GM23338 (cell line): ENCODE data around the gene IL21R.
A peak's percentile ranks its signal among the peaks of the same experiment; 100 is the strongest.

Experiments
- CREB1 ChIP-seq: fragments of 250-450 bp; sonication (Bioruptor Pico); IDR thresholded peaks from 2 replicates; pipeline ENCODE4 v1.5.0; 2020; ENCODE audit warnings: low read depth, mild to moderate bottlenecking, moderate library complexity
- EZH2 ChIP-seq: fragments of 200-600 bp; sonication (generic); IDR thresholded peaks from one replicate; pipeline ENCODE4 v1.8.0; 2017; ENCODE audit warnings: antibody characterized with exemption, mild to moderate bottlenecking, low read depth; ENCODE audit not compliant: unreplicated experiment
- EZH2phosphoT487 ChIP-seq: fragments of 200-600 bp; sonication (generic); IDR thresholded peaks from one replicate; pipeline ENCODE4 v1.8.1; 2018; ENCODE audit warnings: antibody characterized with exemption; ENCODE audit not compliant: unreplicated experiment
- JUNB ChIP-seq: IDR thresholded peaks from one replicate; pipeline ENCODE4 v1.6.1; 2016; ENCODE audit warnings: antibody characterized with exemption; ENCODE audit not compliant: unreplicated experiment
- NANOG ChIP-seq: IDR thresholded peaks from 2 replicates; pipeline ENCODE4 v1.6.1; 2016; ENCODE audit warnings: antibody characterized with exemption, borderline replicate concordance
- POLR2AphosphoS5 ChIP-seq: IDR thresholded peaks from 2 replicates; pipeline ENCODE4 v1.6.1; 2016; ENCODE audit warnings: antibody characterized with exemption, low read depth
- REST ChIP-seq: IDR thresholded peaks from one replicate; pipeline ENCODE4 v1.6.1; 2018; ENCODE audit warnings: antibody characterized with exemption; ENCODE audit not compliant: unreplicated experiment
- STAT1 ChIP-seq: IDR thresholded peaks from one replicate; pipeline ENCODE4 v1.6.1; 2016; ENCODE audit warnings: antibody characterized with exemption; ENCODE audit not compliant: unreplicated experiment
- ZNF114 ChIP-seq: fragments of 250-450 bp; sonication (Bioruptor Pico); IDR thresholded peaks from 2 replicates; pipeline ENCODE4 v1.5.0; 2020; ENCODE audit warnings: mild to moderate bottlenecking, moderate library complexity
- ZNF462 ChIP-seq: fragments of 250-450 bp; sonication (Bioruptor Pico); IDR thresholded peaks from 2 replicates; pipeline ENCODE4 v1.5.0; 2020; ENCODE audit warnings: mild to moderate bottlenecking, moderate library complexity
- TF ChIP-seq, protein P1 (sequence below), 2 experiments: fragments of 200-600 bp in 1 of 2; sonication (generic) in 1 of 2; conservative IDR thresholded peaks; 2 replicates each; pipeline versions ENCODE4 v1.5.1 to v1.6.1; 2016 to 2017; ENCODE audit warnings: antibody characterized with exemption in 2 of 2, low read depth in 2 of 2, mild to moderate bottlenecking in 2 of 2, moderate library complexity in 1 of 2
- TF ChIP-seq, protein P2 (sequence below): IDR thresholded peaks from 2 replicates; pipeline ENCODE4 v1.6.1; 2016; ENCODE audit warnings: antibody characterized with exemption

DNA sequence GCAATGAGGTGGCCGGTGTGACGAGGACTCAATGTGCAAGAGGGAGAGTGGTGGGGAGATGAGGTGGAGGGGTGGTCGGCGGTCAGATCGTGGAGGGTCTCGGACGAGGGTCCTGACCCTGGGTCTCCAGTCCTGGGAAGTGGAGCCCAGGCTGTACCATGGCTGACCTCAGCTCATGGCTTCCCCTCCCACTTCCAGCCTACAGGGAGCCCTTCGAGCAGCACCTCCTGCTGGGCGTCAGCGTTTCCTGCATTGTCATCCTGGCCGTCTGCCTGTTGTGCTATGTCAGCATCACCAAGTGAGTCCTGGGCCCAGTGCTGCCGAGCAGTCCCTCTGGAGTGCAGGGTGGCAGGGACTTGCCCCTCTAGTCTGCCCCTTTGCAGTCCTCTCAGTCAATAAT is 46.4 kb upstream of the IL21R start:
- TF ChIP-seq, protein P1, sequence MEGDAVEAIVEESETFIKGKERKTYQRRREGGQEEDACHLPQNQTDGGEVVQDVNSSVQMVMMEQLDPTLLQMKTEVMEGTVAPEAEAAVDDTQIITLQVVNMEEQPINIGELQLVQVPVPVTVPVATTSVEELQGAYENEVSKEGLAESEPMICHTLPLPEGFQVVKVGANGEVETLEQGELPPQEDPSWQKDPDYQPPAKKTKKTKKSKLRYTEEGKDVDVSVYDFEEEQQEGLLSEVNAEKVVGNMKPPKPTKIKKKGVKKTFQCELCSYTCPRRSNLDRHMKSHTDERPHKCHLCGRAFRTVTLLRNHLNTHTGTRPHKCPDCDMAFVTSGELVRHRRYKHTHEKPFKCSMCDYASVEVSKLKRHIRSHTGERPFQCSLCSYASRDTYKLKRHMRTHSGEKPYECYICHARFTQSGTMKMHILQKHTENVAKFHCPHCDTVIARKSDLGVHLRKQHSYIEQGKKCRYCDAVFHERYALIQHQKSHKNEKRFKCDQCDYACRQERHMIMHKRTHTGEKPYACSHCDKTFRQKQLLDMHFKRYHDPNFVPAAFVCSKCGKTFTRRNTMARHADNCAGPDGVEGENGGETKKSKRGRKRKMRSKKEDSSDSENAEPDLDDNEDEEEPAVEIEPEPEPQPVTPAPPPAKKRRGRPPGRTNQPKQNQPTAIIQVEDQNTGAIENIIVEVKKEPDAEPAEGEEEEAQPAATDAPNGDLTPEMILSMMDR (conservative IDR thresholded peaks at IDR 0.05; ENCODE audit: low read depth in 2 of 2) = peak; percentile 60 to 85
- TF ChIP-seq POLR2AphosphoS5 = no peak
- TF ChIP-seq EZH2 = no peak
- no peak for TF ChIP-seq CREB1 (CRISPR knock-in tag)
- TF ChIP-seq ZNF114 (CRISPR knock-in tag) = no peak
- no peak for TF ChIP-seq EZH2phosphoT487
- no peak for TF ChIP-seq REST
- no peak for TF ChIP-seq NANOG
- no peak for TF ChIP-seq ZNF462
- TF ChIP-seq STAT1 = no peak
- TF ChIP-seq, protein P2, sequence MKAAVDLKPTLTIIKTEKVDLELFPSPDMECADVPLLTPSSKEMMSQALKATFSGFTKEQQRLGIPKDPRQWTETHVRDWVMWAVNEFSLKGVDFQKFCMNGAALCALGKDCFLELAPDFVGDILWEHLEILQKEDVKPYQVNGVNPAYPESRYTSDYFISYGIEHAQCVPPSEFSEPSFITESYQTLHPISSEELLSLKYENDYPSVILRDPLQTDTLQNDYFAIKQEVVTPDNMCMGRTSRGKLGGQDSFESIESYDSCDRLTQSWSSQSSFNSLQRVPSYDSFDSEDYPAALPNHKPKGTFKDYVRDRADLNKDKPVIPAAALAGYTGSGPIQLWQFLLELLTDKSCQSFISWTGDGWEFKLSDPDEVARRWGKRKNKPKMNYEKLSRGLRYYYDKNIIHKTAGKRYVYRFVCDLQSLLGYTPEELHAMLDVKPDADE = no peak
- TF ChIP-seq JUNB = no peak
